Esophagus squamous epithelium (tissue), 5 donors: ENCODE data around the gene GNB3. TPM values are rescaled to one million over a fixed set of nuclear protein-coding genes. Genes with fewer than 3 reads are reported as not detected.
"Not testable (repeated sequence)": the region's sequence is repeated elsewhere in the genome, so short reads cannot be mapped to it uniquely, and the experiment has no call there.

Source experiments
- DNase-seq: peaks from one replicate; lab custom pipeline; 2025; lab: John Stamatoyannopoulos, UW
- H3K27ac ChIP-seq, 4 donors: fragments of 200-600 bp; sonication (generic); one replicate each; pipeline ENCODE4 v1.5.1; 2016 to 2019; ENCODE audit warnings: mild to moderate bottlenecking in 1 of 4
- H3K27me3 ChIP-seq, 4 donors: fragments of 200-600 bp; sonication (generic); 1 replicate in 3 of 4; 2 replicates in 1 of 4; pipeline versions ENCODE4 v1.5.1 to v1.6.0; 2017 to 2021; ENCODE audit warnings: antibody characterized with exemption in 1 of 4
- H3K36me3 ChIP-seq, 3 donors: fragments of 200-600 bp; sonication (generic); one replicate each; pipeline ENCODE4 v1.5.1; 2016 to 2019
- H3K4me1 ChIP-seq, 3 donors: fragments of 200-600 bp; sonication (generic); one replicate each; pipeline ENCODE4 v1.5.1; 2017 to 2019
- H3K4me3 ChIP-seq, 4 donors: fragments of 200-600 bp; sonication (generic); 1 replicate in 3 of 4; 2 replicates in 1 of 4; pipeline ENCODE4 v1.5.1; 2016 to 2019; ENCODE audit warnings: mild to moderate bottlenecking in 2 of 4, moderate library complexity in 1 of 4
- H3K9me3 ChIP-seq, 3 donors: fragments of 200-600 bp; sonication (generic); one replicate each; pipeline ENCODE4 v1.5.1; 2016 to 2019
- CTCF ChIP-seq, 6 experiments: fragments of 450-650 bp in 4 of 6; fragments of 200-600 bp in 2 of 6; sonication (generic) in 2 of 6; IDR thresholded peaks; one replicate each; pipeline ENCODE4 v1.5.1; 2016 to 2019; ENCODE audit warnings: antibody characterized with exemption in 6 of 6, mild to moderate bottlenecking in 4 of 6, moderate library complexity in 4 of 6
- POLR2A ChIP-seq, 4 donors: fragments of 450-650 bp; IDR thresholded peaks; one replicate each; pipeline ENCODE4 v1.6.1; 2017; ENCODE audit warnings: antibody characterized with exemption in 4 of 4, mild to moderate bottlenecking in 4 of 4, moderate library complexity in 3 of 4
- WGBS, 2 donors: methylation state at CpG; one replicate each; pipeline ENCODE4 v1.1.5; 2018; 5-methylcytosine and 5-hydroxymethylcytosine counted together
- intact Hi-C: fragments of 100-400 bp; cut with DNase I; formaldehyde crosslinking; loops from one replicate; pipeline ENCODE4 v1.15.0; 2022
- total RNA-seq, 4 donors: library from RNA; depleted of rRNA; stranded (reverse); fragments of >200 nt; gene quantifications; one replicate each; pipeline ENCODE4 v1.1.0, GENCODE V29; 2016
- donor health status: DM: yes; HTN: yes; CAD: no.

The GNB3 gene
- total RNA-seq, 4 donors from 2014 or later: 0.76 TPM; not detected in 3

- no peak overlapping the region for H3K4me3 ChIP-seq
- no peak for DNase-seq
- no peaks in the 10 kb centered on the region for H3K9me3 ChIP-seq
- peaks cover 6 to 12% (median 6%) of the 10 kb centered on the region in 3 donors for H3K4me1 ChIP-seq
- no peak overlapping the region for H3K27ac ChIP-seq
- TF ChIP-seq CTCF (IDR thresholded peaks at IDR 0.05) (no peak), POLR2A (IDR thresholded peaks at IDR 0.05) (no peak)
- H3K27me3 ChIP-seq: no peaks in the 10 kb centered on the region
- peaks cover 41 to 83% (median 63%) of the 10 kb centered on the region in 3 donors for H3K36me3 ChIP-seq
- intact Hi-C loops: no loop called here
- WGBS, 2 donors: 91% methylated on average over 6 to 9 of the region's 11 CpGs
These were observed 22.3 kb downstream of the GNB3 start for GRCh38 chr12:6863033-6863432.

GRCh38 chr12:6863586-6864321, 23.0 kb downstream of the GNB3 start:
- Histone ChIP-seq H3K36me3 (peaks cover 34 to 78% (median 56%) of the 10 kb centered on the region in 3 donors), H3K27ac (no peak overlapping the region), H3K9me3 (no peaks in the 10 kb centered on the region), H3K27me3 (no peaks in the 10 kb centered on the region), H3K4me3 (no peak overlapping the region), H3K4me1 (peaks cover 12 to 19% (median 13%) of the 10 kb centered on the region in 3 donors)
- no peak for DNase-seq
- 88 to 93% methylated on average over 4 to 9 of the region's 16 CpGs for WGBS, 2 donors
- intact Hi-C loops: no loop called here
- no peak for TF ChIP-seq CTCF (IDR thresholded peaks at IDR 0.05)

GRCh38 chr12:6865307-6865706, 24.6 kb downstream of the GNB3 start:
- DNase-seq, H3K27me3 ChIP-seq, H3K9me3 ChIP-seq, H3K27ac ChIP-seq, H3K4me3 ChIP-seq, intact Hi-C loops: not testable (repeated sequence)
- peaks cover 18 to 34% (median 25%) of the 10 kb centered on the region in 3 donors for H3K4me1 ChIP-seq
- 84 to 100% methylated on average over 5 of the region's 5 CpGs for WGBS, 2 donors
- H3K36me3 ChIP-seq: peaks cover 28 to 78% (median 47%) of the 10 kb centered on the region in 3 donors

GRCh38 chr12:6866163-6866919, 25.6 kb downstream of the GNB3 start:
- no peak for TF ChIP-seq POLR2A (IDR thresholded peaks at IDR 0.05)
- TF ChIP-seq CTCF (IDR thresholded peaks at IDR 0.05): no peak
- peak overlapping the region; percentile 94 to 100 (median 98) for H3K27ac ChIP-seq
- no peaks in the 10 kb centered on the region for H3K27me3 ChIP-seq
- 61 to 78% methylated on average over 16 to 17 of the region's 19 CpGs for WGBS, 2 donors
- intact Hi-C loops: no loop called here
- H3K4me3 ChIP-seq: peak overlapping the region in 3 of 4 donors; percentile 90 to 100 (median 94)
- H3K4me1 ChIP-seq: peaks cover 26 to 45% (median 26%) of the 10 kb centered on the region in 3 donors
- H3K9me3 ChIP-seq: no peaks in the 10 kb centered on the region
- no peak for DNase-seq
- peaks cover 19 to 78% (median 36%) of the 10 kb centered on the region in 3 donors for H3K36me3 ChIP-seq

- peak overlapping the region; percentile 94 to 100 (median 98) for H3K27ac ChIP-seq
- H3K27me3 ChIP-seq: no peaks in the 10 kb centered on the region
- H3K9me3 ChIP-seq: no peaks in the 10 kb centered on the region
- intact Hi-C loops: no loop called here
- TF ChIP-seq POLR2A (IDR thresholded peaks at IDR 0.05) (no peak), CTCF (IDR thresholded peaks at IDR 0.05) (no peak)
- H3K4me3 ChIP-seq: peak overlapping the region; percentile 90 to 100 (median 96)
- peaks cover 18 to 75% (median 30%) of the 10 kb centered on the region in 3 donors for H3K36me3 ChIP-seq
- H3K4me1 ChIP-seq: peaks cover 32 to 51% (median 33%) of the 10 kb centered on the region in 3 donors
- 3% methylated on average over 5 of the region's 33 CpGs; no CpG with 5 or more reads in 1 of the 2 donors for WGBS, 2 donors
- DNase-seq: peak; percentile 35
These were observed 26.2 kb downstream of the GNB3 start for GRCh38 chr12:6866920-6867412.
